ENCODE data around the gene TPM3. TPM values are rescaled to one million over a fixed set of nuclear protein-coding genes. Genes with fewer than 3 reads are reported as not detected.

Gene TPM3
- total and polyA plus RNA-seq, 9 of the 15 experiments (the other 6 are each of a cell fraction or from before 2014, with no cell fraction given), result 202 to 604 (median 421) TPM

DNA sequence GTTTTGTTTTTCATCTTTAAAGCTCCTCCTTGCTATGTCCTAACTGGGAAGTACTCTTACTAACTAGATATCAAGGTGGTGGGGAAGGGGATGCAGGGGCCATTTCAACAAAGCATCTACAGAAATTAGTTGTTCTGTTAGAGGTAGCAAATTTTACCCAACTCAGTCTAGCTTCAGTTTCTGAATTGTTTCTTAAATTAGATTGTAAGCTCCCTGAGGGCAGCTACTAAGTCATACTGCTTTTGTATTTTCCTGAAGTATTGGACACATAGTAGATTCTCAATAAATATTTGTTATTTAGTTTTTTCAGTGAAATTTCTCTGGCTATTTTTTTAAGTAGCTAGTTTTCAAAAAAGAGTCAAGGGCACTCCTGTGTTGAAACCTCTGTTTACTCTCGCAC, 30.6 kb upstream of the TPM3 start (continued):
- TF ChIP-seq, protein P1, sequence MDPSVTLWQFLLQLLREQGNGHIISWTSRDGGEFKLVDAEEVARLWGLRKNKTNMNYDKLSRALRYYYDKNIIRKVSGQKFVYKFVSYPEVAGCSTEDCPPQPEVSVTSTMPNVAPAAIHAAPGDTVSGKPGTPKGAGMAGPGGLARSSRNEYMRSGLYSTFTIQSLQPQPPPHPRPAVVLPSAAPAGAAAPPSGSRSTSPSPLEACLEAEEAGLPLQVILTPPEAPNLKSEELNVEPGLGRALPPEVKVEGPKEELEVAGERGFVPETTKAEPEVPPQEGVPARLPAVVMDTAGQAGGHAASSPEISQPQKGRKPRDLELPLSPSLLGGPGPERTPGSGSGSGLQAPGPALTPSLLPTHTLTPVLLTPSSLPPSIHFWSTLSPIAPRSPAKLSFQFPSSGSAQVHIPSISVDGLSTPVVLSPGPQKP (CRISPR knock-in tag; IDR thresholded peaks at IDR 0.05), result no peak
- TF ChIP-seq LEF1 (IDR thresholded peaks at IDR 0.05) (no peak), KDM4B (IDR thresholded peaks at IDR 0.05; ENCODE audit: borderline replicate concordance in 2 of 2, low read depth in 1 of 2) (no peak), ZFPM2 (CRISPR knock-in tag; IDR thresholded peaks at IDR 0.05) (no peak), CBX8 (IDR thresholded peaks at IDR 0.05; ENCODE audit: borderline replicate concordance, extremely low read depth, low read depth, low read length, poor library complexity, severe bottlenecking) (no peak), ZNF445 (CRISPR knock-in tag; IDR thresholded peaks at IDR 0.05; ENCODE audit: low read depth) (no peak), ZFX (CRISPR knock-in tag; IDR thresholded peaks at IDR 0.05) (no peak), CHD4 (IDR thresholded peaks at IDR 0.05; ENCODE audit: insufficient read depth, insufficient replicate concordance, low read depth, low read length, poor library complexity, severe bottlenecking) (peak; percentile 55), ZNF75A (CRISPR knock-in tag; IDR thresholded peaks at IDR 0.05) (no peak), DMBX1 (CRISPR knock-in tag; IDR thresholded peaks at IDR 0.05; ENCODE audit: borderline replicate concordance) (no peak)
- TF ChIP-seq, protein P2, sequence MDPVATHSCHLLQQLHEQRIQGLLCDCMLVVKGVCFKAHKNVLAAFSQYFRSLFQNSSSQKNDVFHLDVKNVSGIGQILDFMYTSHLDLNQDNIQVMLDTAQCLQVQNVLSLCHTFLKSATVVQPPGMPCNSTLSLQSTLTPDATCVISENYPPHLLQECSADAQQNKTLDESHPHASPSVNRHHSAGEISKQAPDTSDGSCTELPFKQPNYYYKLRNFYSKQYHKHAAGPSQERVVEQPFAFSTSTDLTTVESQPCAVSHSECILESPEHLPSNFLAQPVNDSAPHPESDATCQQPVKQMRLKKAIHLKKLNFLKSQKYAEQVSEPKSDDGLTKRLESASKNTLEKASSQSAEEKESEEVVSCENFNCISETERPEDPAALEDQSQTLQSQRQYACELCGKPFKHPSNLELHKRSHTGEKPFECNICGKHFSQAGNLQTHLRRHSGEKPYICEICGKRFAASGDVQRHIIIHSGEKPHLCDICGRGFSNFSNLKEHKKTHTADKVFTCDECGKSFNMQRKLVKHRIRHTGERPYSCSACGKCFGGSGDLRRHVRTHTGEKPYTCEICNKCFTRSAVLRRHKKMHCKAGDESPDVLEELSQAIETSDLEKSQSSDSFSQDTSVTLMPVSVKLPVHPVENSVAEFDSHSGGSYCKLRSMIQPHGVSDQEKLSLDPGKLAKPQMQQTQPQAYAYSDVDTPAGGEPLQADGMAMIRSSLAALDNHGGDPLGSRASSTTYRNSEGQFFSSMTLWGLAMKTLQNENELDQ (CRISPR knock-in tag; IDR thresholded peaks at IDR 0.05; ENCODE audit: borderline replicate concordance), result no peak
- TF ChIP-seq, protein P3, sequence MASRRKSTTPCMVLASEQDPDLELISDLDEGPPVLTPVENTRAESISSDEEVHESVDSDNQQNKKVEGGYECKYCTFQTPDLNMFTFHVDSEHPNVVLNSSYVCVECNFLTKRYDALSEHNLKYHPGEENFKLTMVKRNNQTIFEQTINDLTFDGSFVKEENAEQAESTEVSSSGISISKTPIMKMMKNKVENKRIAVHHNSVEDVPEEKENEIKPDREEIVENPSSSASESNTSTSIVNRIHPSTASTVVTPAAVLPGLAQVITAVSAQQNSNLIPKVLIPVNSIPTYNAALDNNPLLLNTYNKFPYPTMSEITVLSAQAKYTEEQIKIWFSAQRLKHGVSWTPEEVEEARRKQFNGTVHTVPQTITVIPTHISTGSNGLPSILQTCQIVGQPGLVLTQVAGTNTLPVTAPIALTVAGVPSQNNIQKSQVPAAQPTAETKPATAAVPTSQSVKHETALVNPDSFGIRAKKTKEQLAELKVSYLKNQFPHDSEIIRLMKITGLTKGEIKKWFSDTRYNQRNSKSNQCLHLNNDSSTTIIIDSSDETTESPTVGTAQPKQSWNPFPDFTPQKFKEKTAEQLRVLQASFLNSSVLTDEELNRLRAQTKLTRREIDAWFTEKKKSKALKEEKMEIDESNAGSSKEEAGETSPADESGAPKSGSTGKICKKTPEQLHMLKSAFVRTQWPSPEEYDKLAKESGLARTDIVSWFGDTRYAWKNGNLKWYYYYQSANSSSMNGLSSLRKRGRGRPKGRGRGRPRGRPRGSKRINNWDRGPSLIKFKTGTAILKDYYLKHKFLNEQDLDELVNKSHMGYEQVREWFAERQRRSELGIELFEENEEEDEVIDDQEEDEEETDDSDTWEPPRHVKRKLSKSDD (conservative IDR thresholded peaks at IDR 0.05; ENCODE audit: low read length), result no peak

Measured in K562 (cell line).